ENCODE data around the gene HPF1.

DNA sequence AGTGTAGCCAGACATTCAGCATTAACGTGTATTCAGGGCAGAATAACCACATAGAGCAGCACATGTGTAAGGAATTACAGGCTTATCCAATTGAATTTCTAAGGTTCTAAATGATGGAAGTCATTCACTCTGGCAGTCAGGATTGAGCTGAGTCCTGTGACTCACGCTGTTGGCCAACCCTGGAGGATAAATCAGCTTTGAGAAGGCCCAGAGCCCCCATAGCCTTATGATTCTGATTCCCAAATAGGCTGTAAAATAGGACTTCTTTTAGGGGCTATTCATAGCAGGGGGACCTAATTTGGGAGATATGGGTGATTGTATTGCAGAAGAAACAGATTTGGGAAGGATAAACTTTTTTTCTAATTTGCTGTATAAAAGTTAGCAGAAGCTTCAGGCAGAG, 8.1 kb upstream of the HPF1 start:
- TF ChIP-seq CTCF (conservative IDR thresholded peaks at IDR 0.05) (no peak), EZH2 (IDR thresholded peaks at IDR 0.05; ENCODE audit: low read depth) (no peak)

Data from PC-9 (cell line).